ENCODE data around the gene KLK11.

Gene KLK11

DNA sequence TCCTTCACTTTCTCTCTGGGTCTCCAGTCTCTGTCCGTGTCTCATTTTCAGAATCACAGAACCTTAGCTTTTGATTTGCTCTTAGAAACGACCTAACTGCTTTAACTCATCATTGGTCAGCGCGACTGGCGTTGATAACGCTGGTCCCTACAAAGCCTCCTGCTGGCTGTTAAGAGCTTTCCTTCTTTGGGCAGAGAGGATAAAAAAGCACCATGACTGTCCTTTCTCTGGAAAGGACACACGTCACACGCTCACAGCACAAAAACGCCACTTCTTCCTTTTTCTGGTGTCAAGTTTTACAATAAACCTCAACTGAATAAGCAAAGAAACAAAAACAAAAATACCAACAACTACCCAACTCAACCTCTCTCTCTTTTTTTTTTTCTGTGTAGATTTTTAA is 10.1 kb upstream of the KLK11 start:
- no peak overlapping the region for H2BK15ac ChIP-seq (replicated peaks; ENCODE audit: low read depth)
- no peak overlapping the region for H3K23ac ChIP-seq (ENCODE audit: low read length)
- H2AK5ac ChIP-seq (ENCODE audit: low read length), result no peak overlapping the region
- H3K56ac ChIP-seq (ENCODE audit: low read length), result no peak overlapping the region
- H3K4me2 ChIP-seq (ENCODE audit: low read length), result no peak overlapping the region
- H3K79me1 ChIP-seq (ENCODE audit: low read length), result no peaks in the 10 kb centered on the region
- WGBS (ENCODE audit: extremely low coverage, insufficient coverage, low lambda C conversion rate), result no CpG with 5 or more reads among the region's 9 CpGs
- no peak overlapping the region for H4K5ac ChIP-seq (ENCODE audit: low read length)
- DNase-seq, result peak; percentile 36
- H3K79me2 ChIP-seq (ENCODE audit: control insufficient read depth, insufficient read depth, low read length), result no peaks in the 10 kb centered on the region
- no peak overlapping the region for H4K8ac ChIP-seq (ENCODE audit: low read depth, low read length)
- no peak overlapping the region for H3K4ac ChIP-seq (ENCODE audit: low read depth, low read length)
- no peak overlapping the region for H2BK120ac ChIP-seq (ENCODE audit: low read depth, low read length)
- no peaks in the 10 kb centered on the region for H3K4me1 ChIP-seq (ENCODE audit: control insufficient read depth, low read depth, low read length)
- H3K9ac ChIP-seq (ENCODE audit: low read length), result no peak overlapping the region
- H3K27ac ChIP-seq (ENCODE audit: low read depth, low read length), result no peak overlapping the region
- no peak overlapping the region for H3K18ac ChIP-seq (ENCODE audit: low read length)
- no peak overlapping the region for H3K4me3 ChIP-seq (ENCODE audit: low read length)
- no peak overlapping the region for H2BK5ac ChIP-seq (ENCODE audit: low read length)
- no peaks in the 10 kb centered on the region for H3K27me3 ChIP-seq (ENCODE audit: insufficient read depth, low read length, poor library complexity)
- no peaks in the 10 kb centered on the region for H3K36me3 ChIP-seq (ENCODE audit: control insufficient read depth, insufficient read depth, low read length)

DNA sequence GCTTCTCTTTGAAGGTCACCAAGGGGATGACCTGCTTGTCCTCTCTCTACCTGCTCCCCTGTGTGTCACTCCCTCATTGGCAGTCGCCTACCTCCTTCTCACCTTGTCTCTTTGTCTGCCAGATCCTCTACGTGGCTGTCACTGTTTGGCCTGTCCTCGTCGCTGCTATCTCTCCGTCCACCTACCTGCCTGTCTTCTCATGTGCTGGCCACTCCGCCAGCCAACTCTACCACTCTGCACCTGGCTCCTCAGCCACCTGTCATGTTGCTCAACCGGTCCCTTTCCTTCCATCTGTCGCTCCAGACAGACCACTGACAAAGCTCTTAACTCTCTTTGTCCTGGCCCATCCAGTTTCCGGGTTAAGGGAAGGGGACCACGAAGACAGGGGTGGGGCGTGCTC is 8.3 kb upstream of the KLK11 start, which contains the start of gene KLK12:
TSS of gene KLK12 (minus strand) at position 299 of the 400 bp plus-strand sequence. CDS start 381 bp downstream, outside the sequence.
- Histone ChIP-seq H2BK15ac (replicated peaks; ENCODE audit: low read depth) (no peak within 1 kb of the TSS), H3K23ac (ENCODE audit: low read length) (no peak within 1 kb of the TSS), H3K79me2 (ENCODE audit: control insufficient read depth, insufficient read depth, low read length) (no peaks in the 10 kb centered on the region), H2AK5ac (ENCODE audit: low read length) (no peak within 1 kb of the TSS), H3K56ac (ENCODE audit: low read length) (no peak within 1 kb of the TSS), H3K4ac (ENCODE audit: low read depth, low read length) (no peak within 1 kb of the TSS), H3K9ac (ENCODE audit: low read length) (no peak within 1 kb of the TSS), H3K4me3 (ENCODE audit: low read length) (no peak within 1 kb of the TSS), H3K27me3 (ENCODE audit: insufficient read depth, low read length, poor library complexity) (no peaks in the 10 kb centered on the region), H3K27ac (ENCODE audit: low read depth, low read length) (no peak within 1 kb of the TSS), H3K18ac (ENCODE audit: low read length) (no peak within 1 kb of the TSS), H3K4me2 (ENCODE audit: low read length) (no peak within 1 kb of the TSS), H2BK5ac (ENCODE audit: low read length) (no peak within 1 kb of the TSS), H3K4me1 (ENCODE audit: control insufficient read depth, low read depth, low read length) (no peaks in the 10 kb centered on the region), H3K36me3 (ENCODE audit: control insufficient read depth, insufficient read depth, low read length) (no peaks in the 10 kb centered on the region), H2BK120ac (ENCODE audit: low read depth, low read length) (no peak within 1 kb of the TSS), H3K79me1 (ENCODE audit: low read length) (no peaks in the 10 kb centered on the region), H4K5ac (ENCODE audit: low read length) (no peak within 1 kb of the TSS), H4K8ac (ENCODE audit: low read depth, low read length) (no peak within 1 kb of the TSS)
- DNase-seq, result no peak
- WGBS (ENCODE audit: extremely low coverage, insufficient coverage, low lambda C conversion rate), result no CpG with 5 or more reads among the region's 11 CpGs

DNA sequence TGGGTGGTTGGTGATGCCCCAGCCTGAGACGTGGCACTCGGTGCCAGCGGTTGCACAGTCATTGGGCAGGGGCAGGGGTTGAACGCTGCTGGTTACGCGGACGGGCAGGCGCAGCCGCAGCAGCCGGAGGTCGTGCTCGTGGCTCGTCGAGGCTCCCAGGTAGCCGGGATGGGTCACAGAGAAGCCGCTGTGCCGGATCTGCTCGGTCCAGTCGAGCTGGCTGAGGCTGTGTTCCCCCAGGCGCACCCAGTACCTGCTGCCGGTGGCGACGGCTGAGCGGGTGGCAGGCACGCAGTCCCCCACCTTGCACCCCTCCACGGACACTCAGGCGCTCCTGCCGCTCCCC is 5.4 kb upstream of the KLK11 start:
- H3K27me3 ChIP-seq (ENCODE audit: insufficient read depth, low read length, poor library complexity), result no peaks in the 10 kb centered on the region
- H3K79me2 ChIP-seq (ENCODE audit: control insufficient read depth, insufficient read depth, low read length), result no peaks in the 10 kb centered on the region
- no peak overlapping the region for H3K4me2 ChIP-seq (ENCODE audit: low read length)
- no peak overlapping the region for H3K27ac ChIP-seq (ENCODE audit: low read depth, low read length)
- H2BK5ac ChIP-seq (ENCODE audit: low read length), result no peak overlapping the region
- H2BK15ac ChIP-seq (replicated peaks; ENCODE audit: low read depth), result no peak overlapping the region
- no peaks in the 10 kb centered on the region for H3K36me3 ChIP-seq (ENCODE audit: control insufficient read depth, insufficient read depth, low read length)
- H3K79me1 ChIP-seq (ENCODE audit: low read length), result no peaks in the 10 kb centered on the region
- no peak overlapping the region for H3K23ac ChIP-seq (ENCODE audit: low read length)
- no peak overlapping the region for H3K56ac ChIP-seq (ENCODE audit: low read length)
- H2BK120ac ChIP-seq (ENCODE audit: low read depth, low read length), result no peak overlapping the region
- H3K4me1 ChIP-seq (ENCODE audit: control insufficient read depth, low read depth, low read length), result no peaks in the 10 kb centered on the region
- H3K9ac ChIP-seq (ENCODE audit: low read length), result no peak overlapping the region
- H4K8ac ChIP-seq (ENCODE audit: low read depth, low read length), result no peak overlapping the region
- no peak overlapping the region for H2AK5ac ChIP-seq (ENCODE audit: low read length)
- no peak overlapping the region for H3K18ac ChIP-seq (ENCODE audit: low read length)
- H3K4me3 ChIP-seq (ENCODE audit: low read length), result no peak overlapping the region
- H4K5ac ChIP-seq (ENCODE audit: low read length), result no peak overlapping the region
- DNase-seq, result no peak
- H3K4ac ChIP-seq (ENCODE audit: low read depth, low read length), result no peak overlapping the region
- WGBS (ENCODE audit: extremely low coverage, insufficient coverage, low lambda C conversion rate), result no CpG with 5 or more reads among the region's 28 CpGs

DNA sequence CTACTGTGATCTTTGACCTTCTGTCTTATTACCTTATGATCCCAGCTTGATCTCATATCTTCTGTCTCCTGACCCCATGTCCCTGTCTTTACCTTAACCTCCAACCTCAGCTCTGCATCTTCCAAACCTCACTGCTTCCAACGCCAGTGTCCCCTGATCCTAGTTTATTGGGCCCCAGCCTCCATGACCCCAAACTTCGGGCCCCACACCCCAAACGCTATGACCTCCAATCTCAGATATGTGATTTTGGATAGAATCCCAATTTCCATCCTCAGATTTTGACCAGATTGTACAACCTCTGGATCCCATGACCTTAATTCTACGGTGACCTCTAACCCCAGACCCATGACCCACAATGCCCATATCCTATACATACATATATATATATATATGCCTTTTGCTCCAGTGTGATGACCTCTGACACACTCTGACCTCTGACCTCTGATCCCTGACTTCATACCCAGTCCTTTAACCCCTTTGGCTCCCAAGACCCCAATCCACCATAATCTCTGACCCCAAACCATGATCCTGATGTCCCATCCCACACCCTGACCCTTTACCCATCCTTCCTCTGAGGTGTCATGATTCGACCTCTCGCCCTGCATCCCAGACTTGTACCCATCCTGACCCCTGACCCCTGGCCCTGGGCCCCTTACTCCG is 4.9 kb upstream of the KLK11 start:
- Histone ChIP-seq H2BK120ac (ENCODE audit: low read depth, low read length) (no peak overlapping the region), H3K36me3 (ENCODE audit: control insufficient read depth, insufficient read depth, low read length) (no peaks in the 10 kb centered on the region), H3K4ac (ENCODE audit: low read depth, low read length) (no peak overlapping the region), H3K27me3 (ENCODE audit: insufficient read depth, low read length, poor library complexity) (no peaks in the 10 kb centered on the region), H3K79me2 (ENCODE audit: control insufficient read depth, insufficient read depth, low read length) (no peaks in the 10 kb centered on the region), H2BK15ac (replicated peaks; ENCODE audit: low read depth) (no peak overlapping the region), H3K27ac (ENCODE audit: low read depth, low read length) (no peak overlapping the region), H3K9ac (ENCODE audit: low read length) (no peak overlapping the region), H3K79me1 (ENCODE audit: low read length) (no peaks in the 10 kb centered on the region), H2AK5ac (ENCODE audit: low read length) (no peak overlapping the region), H4K5ac (ENCODE audit: low read length) (no peak overlapping the region), H3K4me1 (ENCODE audit: control insufficient read depth, low read depth, low read length) (no peaks in the 10 kb centered on the region), H2BK5ac (ENCODE audit: low read length) (no peak overlapping the region), H3K4me2 (ENCODE audit: low read length) (no peak overlapping the region), H3K56ac (ENCODE audit: low read length) (no peak overlapping the region), H3K18ac (ENCODE audit: low read length) (no peak overlapping the region), H4K8ac (ENCODE audit: low read depth, low read length) (no peak overlapping the region), H3K4me3 (ENCODE audit: low read length) (no peak overlapping the region), H3K23ac (ENCODE audit: low read length) (no peak overlapping the region)
- no peak for DNase-seq
- no CpG with 5 or more reads among the region's 7 CpGs for WGBS (ENCODE audit: extremely low coverage, insufficient coverage, low lambda C conversion rate)

DNA sequence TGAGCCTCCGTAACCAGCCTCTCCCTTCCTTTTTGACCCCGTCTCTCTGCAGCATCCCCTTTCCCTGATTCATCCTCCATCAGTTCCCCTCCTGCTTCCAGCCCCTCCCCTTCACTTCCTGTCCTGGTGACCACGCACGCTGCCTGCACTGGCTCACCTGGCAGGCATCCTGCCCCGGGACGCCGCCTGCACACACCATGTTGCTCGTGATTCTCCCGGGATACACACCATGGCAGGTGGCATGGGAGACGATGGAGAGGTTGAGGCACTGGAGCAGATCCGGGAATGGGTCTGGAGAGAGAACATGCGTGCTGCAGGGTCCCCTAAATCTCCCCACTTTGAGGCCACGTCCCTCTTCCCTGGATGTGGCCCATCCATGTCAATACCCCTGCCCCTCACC is 4.2 kb upstream of the KLK11 start:
- Histone ChIP-seq H3K27me3 (ENCODE audit: insufficient read depth, low read length, poor library complexity) (no peaks in the 10 kb centered on the region), H3K79me2 (ENCODE audit: control insufficient read depth, insufficient read depth, low read length) (no peaks in the 10 kb centered on the region), H3K79me1 (ENCODE audit: low read length) (no peaks in the 10 kb centered on the region), H2BK15ac (replicated peaks; ENCODE audit: low read depth) (no peak overlapping the region), H3K27ac (ENCODE audit: low read depth, low read length) (no peak overlapping the region), H3K18ac (ENCODE audit: low read length) (no peak overlapping the region), H3K4me3 (ENCODE audit: low read length) (no peak overlapping the region), H3K4me1 (ENCODE audit: control insufficient read depth, low read depth, low read length) (no peaks in the 10 kb centered on the region), H2AK5ac (ENCODE audit: low read length) (no peak overlapping the region), H4K5ac (ENCODE audit: low read length) (no peak overlapping the region), H4K8ac (ENCODE audit: low read depth, low read length) (no peak overlapping the region), H3K4me2 (ENCODE audit: low read length) (no peak overlapping the region), H3K56ac (ENCODE audit: low read length) (no peak overlapping the region), H3K4ac (ENCODE audit: low read depth, low read length) (no peak overlapping the region), H3K9ac (ENCODE audit: low read length) (no peak overlapping the region), H2BK120ac (ENCODE audit: low read depth, low read length) (no peak overlapping the region), H3K23ac (ENCODE audit: low read length) (no peak overlapping the region), H2BK5ac (ENCODE audit: low read length) (no peak overlapping the region), H3K36me3 (ENCODE audit: control insufficient read depth, insufficient read depth, low read length) (no peaks in the 10 kb centered on the region)
- no CpG with 5 or more reads among the region's 13 CpGs for WGBS (ENCODE audit: extremely low coverage, insufficient coverage, low lambda C conversion rate)
- DNase-seq, result no peak

DNA sequence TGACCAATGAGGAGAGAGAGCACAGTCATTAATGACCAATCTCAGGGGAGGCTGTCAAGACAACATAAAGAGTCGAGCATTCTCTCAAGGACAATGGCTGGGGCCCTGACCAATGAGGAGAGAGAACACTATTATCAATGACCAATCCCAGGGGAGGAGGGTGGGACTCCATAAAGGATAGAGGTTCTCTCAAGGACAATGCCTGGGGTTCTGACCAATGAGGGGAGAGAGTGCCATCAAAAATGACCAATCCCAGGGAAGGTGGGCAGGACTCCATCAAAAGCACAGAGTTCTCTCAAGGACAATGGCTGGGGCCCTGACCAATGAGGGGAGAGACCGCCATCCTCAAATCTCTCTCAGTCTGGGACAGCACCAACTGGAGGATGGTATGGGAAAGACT is 3.3 kb upstream of the KLK11 start:
- no peak overlapping the region for H3K4me3 ChIP-seq (ENCODE audit: low read length)
- H3K79me1 ChIP-seq (ENCODE audit: low read length), result no peaks in the 10 kb centered on the region
- no peak overlapping the region for H3K4ac ChIP-seq (ENCODE audit: low read depth, low read length)
- no peak overlapping the region for H3K27ac ChIP-seq (ENCODE audit: low read depth, low read length)
- H3K27me3 ChIP-seq (ENCODE audit: insufficient read depth, low read length, poor library complexity), result no peaks in the 10 kb centered on the region
- H3K79me2 ChIP-seq (ENCODE audit: control insufficient read depth, insufficient read depth, low read length), result no peaks in the 10 kb centered on the region
- no peak overlapping the region for H4K5ac ChIP-seq (ENCODE audit: low read length)
- H3K9ac ChIP-seq (ENCODE audit: low read length), result no peak overlapping the region
- no peak overlapping the region for H3K18ac ChIP-seq (ENCODE audit: low read length)
- whole genome bisulfite sequencing (ENCODE audit: extremely low coverage, insufficient coverage, low lambda C conversion rate), result no CpG with 5 or more reads among the region's 2 CpGs
- H3K23ac ChIP-seq (ENCODE audit: low read length), result no peak overlapping the region
- no peak overlapping the region for H2BK15ac ChIP-seq (replicated peaks; ENCODE audit: low read depth)
- no peak overlapping the region for H2BK120ac ChIP-seq (ENCODE audit: low read depth, low read length)
- no peak overlapping the region for H3K56ac ChIP-seq (ENCODE audit: low read length)
- H2BK5ac ChIP-seq (ENCODE audit: low read length), result no peak overlapping the region
- H3K4me1 ChIP-seq (ENCODE audit: control insufficient read depth, low read depth, low read length), result no peaks in the 10 kb centered on the region
- no peak overlapping the region for H4K8ac ChIP-seq (ENCODE audit: low read depth, low read length)
- no peaks in the 10 kb centered on the region for H3K36me3 ChIP-seq (ENCODE audit: control insufficient read depth, insufficient read depth, low read length)
- DNase-seq, result peak; percentile 61
- H3K4me2 ChIP-seq (ENCODE audit: low read length), result no peak overlapping the region
- no peak overlapping the region for H2AK5ac ChIP-seq (ENCODE audit: low read length)
